Measurements from ENCODE around the gene LRSAM1.

LRSAM1 gene

GRCh38 chr9:127447416-127448111, 3.7 kb upstream of the LRSAM1 start:
- no peaks in the 10 kb centered on the region for H3K9me3 ChIP-seq (ENCODE audit: insufficient read depth, low read length)
- H3K4me3 ChIP-seq (ENCODE audit: insufficient read depth, low read length, poor library complexity, severe bottlenecking): no peak overlapping the region
- H3K27me3 ChIP-seq (ENCODE audit: low read length): no peaks in the 10 kb centered on the region
- H3K9ac ChIP-seq (ENCODE audit: low read length): no peak overlapping the region
- H4K20me1 ChIP-seq (ENCODE audit: low read depth, low read length): peaks cover 11% of the 10 kb centered on the region; the same call in 1 of the 2 replicates
- H3K9me2 ChIP-seq (replicated peaks; ENCODE audit: insufficient read depth, low read length): no peaks in the 10 kb centered on the region
- TF ChIP-seq EZH2phosphoT487 (conservative IDR thresholded peaks at IDR 0.05; ENCODE audit: low read length): no peak
- TF ChIP-seq, protein P1, sequence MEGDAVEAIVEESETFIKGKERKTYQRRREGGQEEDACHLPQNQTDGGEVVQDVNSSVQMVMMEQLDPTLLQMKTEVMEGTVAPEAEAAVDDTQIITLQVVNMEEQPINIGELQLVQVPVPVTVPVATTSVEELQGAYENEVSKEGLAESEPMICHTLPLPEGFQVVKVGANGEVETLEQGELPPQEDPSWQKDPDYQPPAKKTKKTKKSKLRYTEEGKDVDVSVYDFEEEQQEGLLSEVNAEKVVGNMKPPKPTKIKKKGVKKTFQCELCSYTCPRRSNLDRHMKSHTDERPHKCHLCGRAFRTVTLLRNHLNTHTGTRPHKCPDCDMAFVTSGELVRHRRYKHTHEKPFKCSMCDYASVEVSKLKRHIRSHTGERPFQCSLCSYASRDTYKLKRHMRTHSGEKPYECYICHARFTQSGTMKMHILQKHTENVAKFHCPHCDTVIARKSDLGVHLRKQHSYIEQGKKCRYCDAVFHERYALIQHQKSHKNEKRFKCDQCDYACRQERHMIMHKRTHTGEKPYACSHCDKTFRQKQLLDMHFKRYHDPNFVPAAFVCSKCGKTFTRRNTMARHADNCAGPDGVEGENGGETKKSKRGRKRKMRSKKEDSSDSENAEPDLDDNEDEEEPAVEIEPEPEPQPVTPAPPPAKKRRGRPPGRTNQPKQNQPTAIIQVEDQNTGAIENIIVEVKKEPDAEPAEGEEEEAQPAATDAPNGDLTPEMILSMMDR (IDR thresholded peaks at IDR 0.05; ENCODE audit: insufficient read depth, low read length, poor library complexity, severe bottlenecking): no peak
- peaks cover 25% of the 10 kb centered on the region for H3K79me2 ChIP-seq (ENCODE audit: insufficient read depth, low read length)
- no peak overlapping the region for H3K4me2 ChIP-seq (ENCODE audit: low read depth, low read length, poor library complexity, severe bottlenecking)
- no peak overlapping the region for H2AFZ ChIP-seq (ENCODE audit: low read depth, low read length, severe bottlenecking)
- peaks cover 38% of the 10 kb centered on the region for H3K36me3 ChIP-seq (ENCODE audit: low read length)
- H3F3A ChIP-seq (ENCODE audit: insufficient read depth): peaks cover 70% of the 10 kb centered on the region
- no peak overlapping the region for H3K27ac ChIP-seq (ENCODE audit: low read depth, low read length)

DNA sequence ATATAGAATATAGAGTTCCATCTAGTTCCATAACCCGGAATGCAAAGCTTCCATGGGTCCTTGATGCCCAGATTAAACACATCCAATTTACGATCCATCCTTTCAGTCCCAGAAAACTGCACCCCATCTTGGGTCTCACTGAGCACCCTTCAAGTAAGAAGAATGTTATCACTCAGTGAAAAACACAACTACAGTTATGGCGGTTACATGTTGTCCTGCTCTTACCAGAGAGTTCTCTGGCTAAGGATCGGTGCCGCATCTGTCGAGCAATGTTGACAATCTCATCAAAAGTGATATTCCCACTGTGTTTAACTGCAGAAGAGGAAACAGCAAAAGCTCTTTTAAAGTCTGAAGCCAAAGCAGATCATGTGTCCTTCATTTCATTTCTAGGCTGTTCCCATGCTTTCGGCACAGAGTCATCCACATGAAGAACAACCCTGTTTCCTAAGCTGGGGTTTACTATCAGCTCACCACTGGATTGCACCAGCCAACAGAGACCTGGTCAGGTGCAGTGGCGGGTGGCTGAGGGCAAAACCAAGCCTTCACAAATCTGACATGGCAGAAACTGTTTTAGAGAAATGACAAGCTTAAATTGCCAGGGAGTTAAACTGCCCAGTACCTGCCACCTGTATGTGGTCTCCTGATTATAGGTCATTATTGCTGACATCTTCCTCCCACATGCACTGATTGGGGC, 3.1 kb upstream of the LRSAM1 start:
- Histone ChIP-seq H3K36me3 (ENCODE audit: low read length) (peaks cover 38% of the 10 kb centered on the region), H3K9me2 (replicated peaks; ENCODE audit: insufficient read depth, low read length) (no peaks in the 10 kb centered on the region), H3K4me2 (ENCODE audit: low read depth, low read length, poor library complexity, severe bottlenecking) (peak overlapping the region; percentile 79), H3K9ac (ENCODE audit: low read length) (no peak overlapping the region), H2AFZ (ENCODE audit: low read depth, low read length, severe bottlenecking) (no peak overlapping the region), H3K4me3 (ENCODE audit: insufficient read depth, low read length, poor library complexity, severe bottlenecking) (no peak overlapping the region), H3K9me3 (ENCODE audit: insufficient read depth, low read length) (no peaks in the 10 kb centered on the region), H3K79me2 (ENCODE audit: insufficient read depth, low read length) (peaks cover 25% of the 10 kb centered on the region), H3K27ac (ENCODE audit: low read depth, low read length) (no peak overlapping the region), H3F3A (ENCODE audit: insufficient read depth) (peaks cover 70% of the 10 kb centered on the region), H3K27me3 (ENCODE audit: low read length) (no peaks in the 10 kb centered on the region), H4K20me1 (ENCODE audit: low read depth, low read length) (peaks cover 11% of the 10 kb centered on the region; the same call in 1 of the 2 replicates)
- TF ChIP-seq, protein P1 (IDR thresholded peaks at IDR 0.05; ENCODE audit: insufficient read depth, low read length, poor library complexity, severe bottlenecking): no peak
- no peak for TF ChIP-seq EZH2phosphoT487 (conservative IDR thresholded peaks at IDR 0.05; ENCODE audit: low read length)

- Histone ChIP-seq H3K4me2 (ENCODE audit: low read depth, low read length, poor library complexity, severe bottlenecking) (peak overlapping the region; percentile 79), H3K4me3 (ENCODE audit: insufficient read depth, low read length, poor library complexity, severe bottlenecking) (peak overlapping the region; percentile 63), H3F3A (ENCODE audit: insufficient read depth) (peaks cover 64% of the 10 kb centered on the region), H3K79me2 (ENCODE audit: insufficient read depth, low read length) (peaks cover 25% of the 10 kb centered on the region), H2AFZ (ENCODE audit: low read depth, low read length, severe bottlenecking) (no peak overlapping the region), H3K9ac (ENCODE audit: low read length) (peak overlapping the region; percentile 97), H4K20me1 (ENCODE audit: low read depth, low read length) (peaks cover 11% of the 10 kb centered on the region; the same call in 1 of the 2 replicates), H3K36me3 (ENCODE audit: low read length) (peaks cover 38% of the 10 kb centered on the region), H3K27me3 (ENCODE audit: low read length) (no peaks in the 10 kb centered on the region), H3K9me2 (replicated peaks; ENCODE audit: insufficient read depth, low read length) (no peaks in the 10 kb centered on the region), H3K27ac (ENCODE audit: low read depth, low read length) (peak overlapping the region; percentile 91), H3K9me3 (ENCODE audit: insufficient read depth, low read length) (no peaks in the 10 kb centered on the region)
- TF ChIP-seq, protein P1 (IDR thresholded peaks at IDR 0.05; ENCODE audit: insufficient read depth, low read length, poor library complexity, severe bottlenecking): no peak
- no peak for TF ChIP-seq EZH2phosphoT487 (conservative IDR thresholded peaks at IDR 0.05; ENCODE audit: low read length)
These were observed 1.9 kb upstream of the LRSAM1 start for GRCh38 chr9:127449332-127449966.

All from SU-DHL-6 (cell line).